ENCODE measurements around the gene PWP2. TPM values are rescaled to one million over a fixed set of nuclear protein-coding genes. Genes with fewer than 3 reads are reported as not detected.
A peak's percentile ranks its signal among the peaks of the same experiment; 100 is the strongest.
"Not testable (repeated sequence)": the region's sequence is repeated elsewhere in the genome, so short reads cannot be mapped to it uniquely, and the experiment has no call there.

The PWP2 gene
- total RNA-seq, 4 donors from 2014 or later = 6.0 to 20.9 (median 8.8) TPM

- not testable (repeated sequence) for H3K9me3 ChIP-seq
These were observed 63.1 kb downstream of the PWP2 start for GRCh38 chr21:44170326-44170725.

GRCh38 chr21:44170863-44171262, 63.7 kb downstream of the PWP2 start:
- H3K27me3 ChIP-seq; H3K4me1 ChIP-seq; H3K4me3 ChIP-seq; DNase-seq (ENCODE audit: low spot score in 2 of 2); H3K9me3 ChIP-seq; H3K27ac ChIP-seq; H3K36me3 ChIP-seq: not testable (repeated sequence)
- no CpG with 5 or more reads among the region's 10 CpGs for WGBS

More at GRCh38 chr21:44170326-44170725, 63.1 kb downstream of the PWP2 start:
- H3K4me3 ChIP-seq; DNase-seq (ENCODE audit: low spot score in 2 of 2); H3K36me3 ChIP-seq; H3K27ac ChIP-seq; H3K4me1 ChIP-seq; H3K27me3 ChIP-seq: not testable (repeated sequence)
- no CpG with 5 or more reads among the region's 10 CpGs for WGBS

- H3K9me3 ChIP-seq; H3K4me3 ChIP-seq; H3K27me3 ChIP-seq; H3K4me1 ChIP-seq; H3K36me3 ChIP-seq; H3K27ac ChIP-seq; DNase-seq (ENCODE audit: low spot score in 2 of 2): not testable (repeated sequence)
- no CpG with 5 or more reads among the region's 13 CpGs for WGBS
These were observed 64.9 kb downstream of the PWP2 start for GRCh38 chr21:44171962-44172572.

GRCh38 chr21:44172741-44173140, 65.5 kb downstream of the PWP2 start:
- H3K36me3 ChIP-seq; H3K27me3 ChIP-seq; H3K9me3 ChIP-seq; H3K4me1 ChIP-seq; DNase-seq (ENCODE audit: low spot score in 2 of 2); H3K4me3 ChIP-seq; H3K27ac ChIP-seq: not testable (repeated sequence)
- no CpG with 5 or more reads among the region's 19 CpGs for WGBS

GRCh38 chr21:44175189-44175588, 68.0 kb downstream of the PWP2 start:
- WGBS = no CpG with 5 or more reads among the region's 17 CpGs

GRCh38 chr21:44176127-44176526, 68.9 kb downstream of the PWP2 start:
- not testable (repeated sequence) for H3K9me3 ChIP-seq

More at GRCh38 chr21:44175189-44175588, 68.0 kb downstream of the PWP2 start:
- not testable (repeated sequence) for H3K27ac ChIP-seq, H3K36me3 ChIP-seq, H3K27me3 ChIP-seq, H3K9me3 ChIP-seq, H3K4me3 ChIP-seq, H3K4me1 ChIP-seq
- peak in 1 of 2 donors; percentile 38 for DNase-seq (ENCODE audit: low spot score in 2 of 2)

More at GRCh38 chr21:44176127-44176526, 68.9 kb downstream of the PWP2 start:
- not testable (repeated sequence) for H3K27me3 ChIP-seq; H3K27ac ChIP-seq; DNase-seq (ENCODE audit: low spot score in 2 of 2); H3K36me3 ChIP-seq; H3K4me3 ChIP-seq; H3K4me1 ChIP-seq
- no CpG with 5 or more reads among the region's 14 CpGs for WGBS

Other genes with a start within 250 kb of the PWP2 start
- 10 to 100 TPM; 61.0 to 77.9 (median 69.4) TPM for gene AGPAT3, start 242.2 kb upstream of the PWP2 start, total RNA-seq
- 10 to 100 TPM; 31.0 to 51.8 (median 43.0) TPM for gene TRAPPC10, start 95.1 kb upstream of the PWP2 start, total RNA-seq
- 10 to 100 TPM in 1 of 4 donors, 1 to 10 TPM in 3; 1.6 to 44.7 (median 7.3) TPM for gene GATD3, start 26.3 kb downstream of the PWP2 start, total RNA-seq
- 10 to 100 TPM in 3 of 4 donors, 1 to 10 TPM in 1; 5.1 to 13.5 (median 10.8) TPM for gene ICOSLG, start 133.5 kb downstream of the PWP2 start, total RNA-seq
- gene DNMT3L, start 154.5 kb downstream of the PWP2 start, total RNA-seq = not detected
- gene AIRE, start 178.5 kb downstream of the PWP2 start, total RNA-seq = not detected
- gene PFKL, start 192.7 kb downstream of the PWP2 start, total RNA-seq = 100 to 1,000 TPM in 3 of 4 donors, 10 to 100 TPM in 1; 92.8 to 121 (median 117) TPM
- 10 to 100 TPM; 22.6 to 45.5 (median 27.3) TPM for gene CFAP410, start 232.0 kb downstream of the PWP2 start, total RNA-seq
- 1 to 10 TPM; 2.5 to 4.2 (median 3.2) TPM for gene TRPM2, start 246.2 kb downstream of the PWP2 start, total RNA-seq